Stimulated activated CD8-positive, alpha-beta memory T cell treated with anti-CD3 and anti-CD28 coated beads, Interleukin-15, amount 100 ng/mL, for 24 hours (primary cell): ENCODE results near the gene CDH23.
"Not testable (repeated sequence)": the region's sequence is repeated elsewhere in the genome, so short reads cannot be mapped to it uniquely, and the experiment has no call there.

Experiments used
- DNase-seq: peaks from one replicate; pipeline ENCODE4 v3.0.0-alpha.2; 2020; ENCODE audit warnings: low read depth

Gene CDH23

DNA sequence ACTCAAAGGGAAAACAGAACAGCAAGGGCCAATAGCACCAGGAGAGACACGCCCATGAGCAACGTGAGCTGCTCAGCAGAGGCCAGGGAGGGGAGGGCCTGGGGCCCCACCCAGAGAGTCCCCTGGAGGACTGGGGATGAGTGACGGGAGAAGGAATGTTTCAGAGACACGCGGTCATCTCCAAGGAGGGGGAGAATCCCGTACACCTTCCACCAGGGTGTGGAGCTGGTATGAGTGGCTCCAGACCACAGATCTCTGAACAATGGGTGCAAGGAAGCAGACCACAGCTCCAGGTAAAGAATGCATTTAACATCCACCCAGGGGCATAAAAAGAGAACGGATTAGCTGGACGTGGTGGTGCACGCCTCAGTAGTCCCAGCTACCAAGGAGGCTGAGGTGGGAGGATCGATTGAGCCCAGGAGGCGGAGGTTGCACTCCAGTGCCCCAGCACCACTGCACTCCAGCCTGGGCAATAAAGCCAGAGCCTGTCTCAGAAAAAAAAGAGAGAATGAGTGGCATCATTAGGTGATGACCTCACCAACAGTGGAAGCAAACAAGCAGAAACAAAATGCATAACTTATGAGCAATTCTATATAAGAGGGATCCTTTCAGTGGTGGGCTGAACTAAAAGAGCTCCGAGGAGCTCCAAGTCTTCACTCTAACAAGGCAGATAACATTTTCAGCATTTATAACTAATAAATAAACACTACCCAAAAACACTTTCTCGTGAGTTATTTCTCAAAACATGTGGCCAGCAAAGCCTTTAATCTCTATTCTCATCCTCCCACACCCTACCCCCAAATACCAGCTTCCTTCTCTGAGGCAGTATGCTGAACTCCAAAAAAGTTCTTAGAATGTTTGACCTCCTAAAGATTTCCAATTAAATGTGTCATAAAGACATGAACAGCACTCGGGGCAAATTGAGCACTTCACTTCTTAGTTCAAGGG lies 441.8 kb downstream of the CDH23 start:
- no peak for DNase-seq

DNA sequence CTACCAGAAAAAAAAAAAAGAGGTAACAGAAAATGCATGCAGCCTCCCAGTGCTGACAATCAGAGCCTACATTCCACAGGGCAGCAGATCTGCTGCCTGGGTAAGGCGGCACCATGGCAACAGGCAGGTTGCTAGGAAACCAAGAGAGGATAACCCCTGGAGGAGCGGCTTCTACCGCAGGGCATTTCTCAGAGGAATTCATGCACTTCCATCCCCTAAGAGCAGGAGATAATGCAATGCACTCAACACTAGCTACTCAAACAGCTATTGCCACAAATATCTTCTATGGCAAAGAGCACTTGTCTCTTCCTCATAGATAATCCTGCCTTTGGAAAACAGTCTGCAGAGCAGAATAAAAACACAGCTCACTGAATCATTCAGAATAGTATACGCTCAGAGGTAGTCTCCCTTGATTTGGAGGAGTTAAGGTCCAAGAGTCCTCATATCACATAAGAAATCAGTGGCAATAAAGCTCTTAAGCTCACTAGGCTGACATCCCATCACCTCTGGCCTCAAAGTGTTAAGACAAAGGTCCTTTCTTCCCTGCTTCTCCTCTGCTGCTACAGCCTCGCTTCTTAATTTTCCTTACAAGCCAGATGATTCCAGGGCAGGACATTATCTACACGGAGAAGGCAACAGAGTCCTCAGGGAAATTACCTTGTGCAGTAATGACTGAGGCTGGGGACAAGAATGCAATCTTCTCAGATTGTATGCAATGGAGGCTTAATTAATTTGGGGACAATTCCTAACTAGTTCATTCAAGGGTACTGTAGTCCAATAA lies 443.6 kb downstream of the CDH23 start:
- no peak for DNase-seq

GRCh38 chr10:71840958-71841335 lies 444.2 kb downstream of the CDH23 start:
- DNase-seq: no peak

DNA sequence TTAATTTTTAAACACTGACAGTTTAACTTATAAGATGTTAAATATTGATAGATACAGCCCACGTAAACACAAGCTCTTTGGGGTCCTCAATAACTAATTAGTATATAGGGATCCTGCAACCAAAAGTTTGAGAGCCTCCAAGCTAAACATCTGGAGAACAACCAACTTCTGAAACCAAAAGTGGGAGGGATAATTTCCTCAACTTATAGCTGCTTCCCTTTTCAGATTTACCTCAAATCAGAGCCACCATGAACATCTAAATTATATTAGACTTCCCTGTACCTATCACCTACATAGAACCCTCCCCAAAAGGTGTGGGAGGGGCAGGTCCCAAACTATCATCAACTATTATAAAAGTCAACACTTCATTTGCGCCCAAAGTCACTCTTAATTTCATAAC lies 445.7 kb downstream of the CDH23 start:
- DNase-seq: no peak

DNA sequence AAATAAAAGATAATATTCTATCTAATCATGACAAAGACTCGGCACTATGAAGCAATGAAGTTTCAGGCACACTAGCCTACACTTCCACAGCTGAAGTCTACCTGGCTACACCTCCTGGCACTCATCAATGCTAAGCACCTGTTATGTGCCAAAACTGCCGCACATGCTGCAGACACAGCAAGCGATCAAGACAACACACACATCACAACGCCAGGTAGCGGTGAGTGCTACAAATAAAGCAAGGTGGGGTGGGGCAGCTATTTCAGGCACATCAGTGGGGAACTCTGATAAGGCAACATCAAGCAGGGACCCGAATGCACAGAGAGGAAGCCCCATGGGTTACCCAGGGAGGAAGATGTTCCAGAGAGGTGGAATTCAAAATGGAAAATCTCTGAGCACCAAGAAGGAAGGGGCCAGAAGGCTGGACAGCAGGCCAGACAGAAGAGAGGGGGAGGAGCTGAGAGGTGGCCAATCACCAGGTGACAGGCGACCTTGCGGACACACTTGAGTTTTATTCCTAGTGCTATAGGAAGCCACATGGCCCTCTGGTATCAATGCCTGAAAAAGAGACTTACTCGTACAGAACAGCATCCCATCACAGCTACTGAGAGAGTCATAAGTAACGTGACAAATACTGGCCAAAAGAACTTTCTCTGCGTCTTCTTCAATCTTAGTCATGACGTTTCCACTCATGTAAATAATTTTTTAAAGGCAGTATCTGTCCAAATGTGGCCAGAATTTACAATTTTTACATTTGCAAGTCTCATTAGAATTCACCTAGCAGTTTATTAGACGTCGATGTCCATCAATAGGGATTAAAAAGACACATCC lies 446.4 kb downstream of the CDH23 start:
- DNase-seq: no peak

- DNase-seq: no peak
Observed at GRCh38 chr10:71844084-71844483, 447.4 kb downstream of the CDH23 start.

GRCh38 chr10:71844695-71845094 lies 448.0 kb downstream of the CDH23 start:
- no peak for DNase-seq

DNA sequence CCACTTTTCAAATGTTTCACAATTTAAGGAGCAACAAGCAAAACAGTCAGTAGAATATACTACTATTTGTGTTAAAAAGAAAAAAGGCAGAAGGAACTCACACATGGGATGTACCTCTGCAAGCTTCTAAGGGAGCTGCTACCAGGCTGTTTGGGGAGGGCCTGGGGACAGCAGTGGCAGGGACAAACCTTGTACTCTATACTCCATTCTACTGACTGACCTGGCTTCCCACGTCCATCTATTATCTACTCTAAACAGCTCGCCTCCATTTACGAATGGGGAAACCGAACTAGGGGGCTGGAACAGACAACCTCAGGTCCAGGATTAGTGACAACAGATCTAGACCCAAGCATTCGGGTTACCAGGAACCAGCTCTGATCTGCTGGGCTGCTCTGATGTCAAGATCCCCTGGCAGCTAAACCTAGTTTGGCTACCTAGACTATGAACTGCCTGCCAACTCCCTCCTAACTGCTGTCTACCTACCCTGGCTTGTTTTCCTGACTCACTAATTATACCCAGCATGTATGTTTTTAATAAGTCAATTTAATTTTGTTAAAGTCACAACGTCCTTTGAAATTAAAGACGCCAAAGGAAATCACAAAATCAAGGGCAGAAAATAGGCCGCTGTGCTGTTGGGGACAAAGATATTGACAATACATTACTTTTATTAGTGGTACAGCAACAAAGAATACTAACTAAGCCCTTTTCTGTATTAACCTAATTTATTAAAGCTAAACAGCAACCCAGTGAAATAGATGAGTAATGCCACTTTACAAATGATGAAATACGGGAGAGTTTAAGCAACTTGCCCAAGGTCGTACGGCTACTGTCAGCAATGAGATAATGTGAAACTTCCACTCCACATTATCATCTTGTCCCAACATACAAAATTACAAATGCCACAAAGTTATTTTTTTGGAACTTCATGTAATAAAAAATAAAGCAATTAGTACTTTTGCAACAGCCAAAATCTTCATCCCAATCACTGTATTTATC lies 449.0 kb downstream of the CDH23 start:
- no peak for DNase-seq

- DNase-seq: no peak
Observed at GRCh38 chr10:71846816-71847215, 450.1 kb downstream of the CDH23 start.

DNA sequence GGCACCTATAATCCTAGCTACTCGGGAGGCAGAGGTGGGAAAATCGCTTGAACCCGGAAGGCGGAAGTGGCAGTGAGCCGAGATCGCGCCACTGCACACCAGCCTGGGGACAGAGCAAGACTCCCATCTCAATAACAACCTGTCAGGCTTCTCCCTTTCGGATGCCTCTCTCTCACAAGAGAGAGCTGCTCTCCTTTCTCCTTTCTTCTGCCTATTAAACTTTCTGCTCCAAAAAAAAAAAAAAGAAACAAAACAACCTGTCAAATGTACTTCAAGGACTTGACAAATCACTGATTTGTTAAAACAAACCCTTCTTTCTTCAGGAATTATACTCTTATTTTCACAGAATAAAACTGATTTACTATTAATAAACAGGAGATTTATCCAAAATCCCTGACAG lies 450.7 kb downstream of the CDH23 start:
- no peak for DNase-seq

GRCh38 chr10:71848325-71849275 lies 451.9 kb downstream of the CDH23 start:
- DNase-seq: no peak

DNA sequence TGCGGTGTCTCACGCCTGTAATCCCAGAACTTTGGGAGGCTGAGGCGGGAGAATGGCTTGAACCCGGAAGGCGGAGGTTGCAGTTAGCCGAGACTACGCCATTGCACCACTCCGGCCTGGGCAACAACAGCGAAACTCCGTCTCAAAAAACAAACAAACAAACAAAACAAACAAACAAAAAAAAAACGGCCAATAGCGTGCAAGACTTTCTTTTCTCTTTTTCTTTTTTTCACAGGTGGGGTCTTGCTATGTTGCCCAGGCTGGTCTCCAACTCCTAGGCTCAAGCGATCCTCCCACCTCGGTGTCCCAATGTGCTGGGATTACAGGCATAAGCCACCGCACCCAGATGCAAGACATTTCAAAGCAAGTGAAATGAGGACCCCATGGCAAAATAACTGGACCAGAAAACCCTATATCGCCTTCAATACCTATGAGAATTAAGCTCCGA lies 452.8 kb downstream of the CDH23 start:
- DNase-seq: no peak

DNA sequence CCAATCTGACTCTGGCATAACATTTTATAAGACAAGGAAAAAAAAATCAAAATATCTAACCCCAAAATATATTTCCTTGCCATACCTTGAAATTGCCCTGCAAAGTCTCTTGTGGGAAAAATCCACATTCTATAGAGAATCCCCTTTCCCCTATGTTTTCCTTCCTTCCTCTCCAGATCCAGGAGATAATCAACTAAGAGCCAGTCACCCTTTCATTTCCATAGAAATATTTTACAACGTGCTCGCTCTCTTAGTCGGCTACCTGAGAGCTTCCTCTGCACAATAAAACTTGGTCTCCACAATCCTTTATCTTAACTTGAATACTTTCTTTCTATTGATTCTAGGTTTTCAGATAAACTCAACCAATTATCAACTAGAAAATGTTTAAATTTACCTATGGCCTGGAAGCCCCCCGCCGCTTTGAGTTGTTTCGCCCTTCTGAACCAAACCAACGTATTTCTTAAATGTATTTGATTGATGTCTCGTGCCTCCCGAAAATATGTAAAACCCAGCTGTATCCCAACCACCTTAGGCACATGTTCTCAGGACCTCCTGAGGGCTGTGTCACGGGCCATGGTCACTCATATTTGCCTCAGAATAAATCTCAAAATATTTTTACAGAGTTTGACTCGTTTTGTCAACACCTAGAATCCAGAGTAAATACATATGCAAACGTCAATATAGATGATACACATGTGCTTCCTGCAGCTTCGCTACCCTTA lies 453.5 kb downstream of the CDH23 start:
- no peak for DNase-seq

DNA sequence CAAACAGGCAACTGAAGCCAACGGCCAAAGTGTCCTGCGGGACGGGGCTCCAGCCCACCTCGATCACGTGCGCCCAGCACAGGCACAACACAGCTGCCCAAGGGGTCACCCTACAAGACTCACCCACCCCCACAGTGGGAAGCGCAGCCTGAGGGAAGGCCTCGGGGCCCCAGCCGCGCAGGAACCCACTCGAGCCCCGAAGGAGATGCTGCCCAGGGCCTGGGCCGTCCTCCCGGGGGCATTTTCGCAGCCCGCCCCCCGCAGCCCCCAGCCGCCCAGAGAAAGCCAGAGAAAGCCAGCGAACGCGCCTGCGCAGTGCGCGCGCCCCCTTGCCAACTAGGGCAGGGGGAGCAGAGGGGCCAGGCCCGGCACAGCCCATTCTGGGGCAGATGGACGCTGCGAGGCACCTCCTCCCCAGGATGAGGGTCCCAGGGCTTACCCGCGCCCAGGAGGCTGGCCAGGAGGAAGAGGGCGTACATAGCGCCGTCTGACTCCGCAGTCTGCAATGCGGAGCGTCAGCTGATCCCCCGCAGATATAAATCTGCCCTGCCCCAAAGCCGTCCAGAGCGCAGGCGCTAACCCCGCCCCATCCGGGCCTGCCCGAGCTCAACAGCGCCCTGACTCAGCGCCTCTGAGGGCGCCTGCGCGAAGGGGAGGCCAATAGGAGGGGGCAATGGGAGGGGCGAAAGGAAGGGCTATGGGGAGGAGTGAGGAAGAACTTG lies 454.2 kb downstream of the CDH23 start, which contains the start of gene PSAP:
Gene PSAP, minus strand, starts transcription at position 509 of the 722 bp plus-strand sequence. Its CDS starts 30 bp downstream, at position 479.
- DNase-seq: peak; percentile 94

- DNase-seq: not testable (repeated sequence)
Observed at GRCh38 chr10:71851465-71852095, 454.9 kb downstream of the CDH23 start.

GRCh38 chr10:71852355-71852937 lies 455.7 kb downstream of the CDH23 start:
- DNase-seq: no peak

DNA sequence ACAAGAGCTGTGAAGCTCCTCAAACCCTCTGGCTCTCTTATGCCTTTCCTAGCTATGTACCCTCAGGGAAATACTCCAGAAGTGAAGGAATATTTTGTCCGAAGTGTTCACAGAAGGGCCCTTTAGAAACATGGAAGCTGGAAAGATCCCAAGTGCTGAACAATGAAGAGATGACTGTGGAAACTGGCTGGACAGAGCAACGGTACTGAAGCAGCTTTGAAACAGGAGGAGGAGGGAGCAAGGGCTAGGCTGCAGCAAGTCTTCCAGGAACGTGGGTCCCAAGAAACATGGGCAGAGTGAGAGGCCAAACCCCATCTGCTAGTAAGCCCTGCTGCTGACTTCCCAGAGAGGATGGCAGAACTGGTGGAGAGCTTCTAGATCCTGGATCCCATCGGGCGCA lies 457.3 kb downstream of the CDH23 start:
- no peak for DNase-seq
